Omental fat pad (tissue), 4 donors: ENCODE measurements around the gene TENT5D. TPM values are rescaled to one million over a fixed set of nuclear protein-coding genes. Genes with fewer than 3 reads are reported as not detected.
"Not testable (repeated sequence)": the region's sequence is repeated elsewhere in the genome, so short reads cannot be mapped to it uniquely, and the experiment has no call there.

ENCODE experiments used
- ATAC-seq: fragments of 150-250 bp; one replicate; pipeline ENCODE4 v1.9.1; 2016; ENCODE audit warnings: mild to moderate bottlenecking, moderate library complexity; ENCODE audit not compliant: low FRiP score
- DNase-seq: peaks from one replicate; pipeline ENCODE4 v3.0.0-alpha.2; 2019; ENCODE audit warnings: low spot score
- total RNA-seq, 4 donors: library from RNA; depleted of rRNA; stranded (reverse); fragments of >200 nt; gene quantifications; one replicate each; pipeline ENCODE4 v1.1.0, GENCODE V29; 2016
- TF ChIP-seq, protein P1 (sequence below), 3 donors: fragments of 450-650 bp; IDR thresholded peaks; one replicate each; pipeline ENCODE4 v1.5.1; 2016 to 2017; ENCODE audit warnings: antibody characterized with exemption in 3 of 3, mild to moderate bottlenecking in 3 of 3, moderate library complexity in 2 of 3

Gene TENT5D
- total RNA-seq: not detected

- no peak for DNase-seq
- no peak for ATAC-seq
- TF ChIP-seq, protein P1, sequence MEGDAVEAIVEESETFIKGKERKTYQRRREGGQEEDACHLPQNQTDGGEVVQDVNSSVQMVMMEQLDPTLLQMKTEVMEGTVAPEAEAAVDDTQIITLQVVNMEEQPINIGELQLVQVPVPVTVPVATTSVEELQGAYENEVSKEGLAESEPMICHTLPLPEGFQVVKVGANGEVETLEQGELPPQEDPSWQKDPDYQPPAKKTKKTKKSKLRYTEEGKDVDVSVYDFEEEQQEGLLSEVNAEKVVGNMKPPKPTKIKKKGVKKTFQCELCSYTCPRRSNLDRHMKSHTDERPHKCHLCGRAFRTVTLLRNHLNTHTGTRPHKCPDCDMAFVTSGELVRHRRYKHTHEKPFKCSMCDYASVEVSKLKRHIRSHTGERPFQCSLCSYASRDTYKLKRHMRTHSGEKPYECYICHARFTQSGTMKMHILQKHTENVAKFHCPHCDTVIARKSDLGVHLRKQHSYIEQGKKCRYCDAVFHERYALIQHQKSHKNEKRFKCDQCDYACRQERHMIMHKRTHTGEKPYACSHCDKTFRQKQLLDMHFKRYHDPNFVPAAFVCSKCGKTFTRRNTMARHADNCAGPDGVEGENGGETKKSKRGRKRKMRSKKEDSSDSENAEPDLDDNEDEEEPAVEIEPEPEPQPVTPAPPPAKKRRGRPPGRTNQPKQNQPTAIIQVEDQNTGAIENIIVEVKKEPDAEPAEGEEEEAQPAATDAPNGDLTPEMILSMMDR (IDR thresholded peaks at IDR 0.05): no peak
Observed at GRCh38 chrX:80420147-80420546, at the start of gene TENT5D. Gene TENT5D (plus strand): TSS chrX:80420447. CDS start chrX:80442540, 22,093 bp downstream.

DNA sequence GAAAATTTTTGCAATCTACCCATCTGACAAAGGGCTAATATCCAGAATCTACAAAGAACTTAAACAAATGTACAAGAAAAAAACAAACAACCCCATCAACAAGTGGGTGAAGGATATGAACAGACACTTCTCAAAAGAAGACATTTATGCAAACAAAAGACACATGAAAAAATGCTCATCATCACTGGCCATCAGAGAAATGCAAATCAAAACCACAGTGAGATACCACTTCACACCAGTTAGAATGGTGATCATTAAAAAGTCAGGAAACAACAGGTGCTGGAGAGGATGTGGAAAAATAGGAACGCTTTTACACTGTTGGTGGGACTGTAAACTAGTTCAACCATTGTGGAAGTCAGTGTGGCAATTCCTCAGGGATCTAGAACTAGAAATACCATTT, 34.6 kb upstream of the TENT5D start:
- ATAC-seq, DNase-seq: not testable (repeated sequence)

DNA sequence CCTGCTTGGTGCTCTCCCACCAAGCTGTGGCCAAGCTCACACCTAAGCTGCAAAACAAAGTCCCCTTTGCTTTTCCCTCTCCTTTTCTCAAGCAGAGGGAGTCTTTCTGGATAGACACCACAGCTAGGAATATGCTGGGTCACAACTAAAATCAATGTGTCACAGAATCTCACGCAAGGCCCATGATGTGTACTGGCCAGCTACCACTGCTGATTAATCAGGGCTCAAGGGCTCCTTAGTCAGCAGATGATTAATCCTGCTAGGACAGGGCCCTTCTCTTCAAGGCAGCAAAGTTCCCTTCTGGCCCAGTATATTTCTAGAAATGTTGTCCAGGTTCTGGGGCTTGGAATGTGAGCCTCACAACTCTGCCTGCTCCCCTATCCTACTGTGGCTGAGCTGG, 32.0 kb upstream of the TENT5D start:
- DNase-seq (no peak), ATAC-seq (no peak)
- TF ChIP-seq, protein P1 (IDR thresholded peaks at IDR 0.05): no peak

DNA sequence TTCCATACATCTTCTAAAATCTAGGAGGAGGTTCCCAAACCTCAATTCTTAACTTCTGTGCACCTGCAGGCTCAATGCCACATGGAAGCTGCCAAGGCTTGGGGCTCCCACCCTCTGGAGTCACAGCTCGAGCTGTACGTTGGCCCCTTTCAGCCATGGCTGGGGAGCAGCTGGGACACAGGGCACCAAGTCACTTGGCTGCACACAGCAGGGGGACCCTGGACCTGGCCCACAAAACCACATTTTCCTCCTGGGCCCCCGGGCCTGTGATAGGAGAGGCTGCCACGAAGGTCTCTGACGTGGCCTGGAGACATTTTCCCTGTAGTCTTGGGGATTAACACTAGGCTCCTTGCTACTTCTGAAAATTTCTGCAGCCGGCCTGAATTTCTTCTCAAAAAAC, 8.2 kb upstream of the TENT5D start:
- ATAC-seq (no peak), DNase-seq (no peak)
- TF ChIP-seq, protein P1 (IDR thresholded peaks at IDR 0.05): no peak

DNA sequence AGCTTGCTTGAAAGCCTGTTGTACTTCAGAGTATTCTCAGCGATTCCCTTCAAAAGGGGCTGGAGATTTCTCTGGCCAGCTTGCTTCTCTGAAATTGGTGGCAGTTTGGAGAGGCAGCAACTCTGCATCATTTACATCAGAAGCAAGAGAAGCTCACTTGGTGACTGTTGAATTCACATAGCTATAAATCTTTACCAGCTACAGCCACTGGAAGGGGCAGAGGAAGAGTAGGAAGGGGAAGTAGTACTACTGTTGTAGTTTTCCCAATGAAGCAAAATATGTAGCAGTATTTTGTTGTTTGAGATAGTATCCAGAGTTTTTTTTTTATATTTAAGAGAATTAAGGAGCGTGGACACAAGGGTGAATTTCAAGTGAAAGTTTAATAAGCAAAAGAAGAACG, 2.8 kb downstream of the TENT5D start:
- TF ChIP-seq, protein P1 (IDR thresholded peaks at IDR 0.05): no peak
- DNase-seq (no peak), ATAC-seq (no peak)

DNA sequence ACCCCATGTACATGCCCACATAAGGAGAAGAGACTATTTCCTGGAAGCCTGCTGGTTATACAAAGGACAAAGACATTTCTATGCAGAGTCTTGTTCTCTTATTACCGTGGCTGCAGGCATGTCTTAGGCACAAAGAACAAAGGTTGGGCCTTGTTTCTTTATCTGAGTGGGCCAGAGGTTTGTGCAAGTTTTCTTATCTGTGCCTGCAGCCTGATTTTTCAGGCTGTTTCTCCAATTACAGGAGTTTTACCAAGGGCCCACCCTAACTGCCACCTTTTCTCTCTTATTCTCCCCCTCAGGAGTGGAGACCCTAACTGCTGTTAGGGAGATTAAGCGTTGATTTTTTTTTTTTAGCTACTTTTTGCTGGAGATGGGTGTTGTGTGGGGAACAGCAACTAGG, 3.5 kb downstream of the TENT5D start:
- ATAC-seq: no peak
- TF ChIP-seq, protein P1 (IDR thresholded peaks at IDR 0.05): no peak
- DNase-seq: no peak

- TF ChIP-seq, protein P1 (IDR thresholded peaks at IDR 0.05): no peak
- ATAC-seq: no peak
- DNase-seq: no peak
Observed at GRCh38 chrX:80430826-80431504, 10.7 kb downstream of the TENT5D start.
